ENCODE results near the gene TRPV6. TPM values are rescaled to one million over a fixed set of nuclear protein-coding genes. Genes with fewer than 3 reads are reported as not detected.

TRPV6 gene
- total and polyA plus RNA-seq, 4 donors, result 0.32 to 1.5 (median 0.36) TPM; not detected in 1

DNA sequence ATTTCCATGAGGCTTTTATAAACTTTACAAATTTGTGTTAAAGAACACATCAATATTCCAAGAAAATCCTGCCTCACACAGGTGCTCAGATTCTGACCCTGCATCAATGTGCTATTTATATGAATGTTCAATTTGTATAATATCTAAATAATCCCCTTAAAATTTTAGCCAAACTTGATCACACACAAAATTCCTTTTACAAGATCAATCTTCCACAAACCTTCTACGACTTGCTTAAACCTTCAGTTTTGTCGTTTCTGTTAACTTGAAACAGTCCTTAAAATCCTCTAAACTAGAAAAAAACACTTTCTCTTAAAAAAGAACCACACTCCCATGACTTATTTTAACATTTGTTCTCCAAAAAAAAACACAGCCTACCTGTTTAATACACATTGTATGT, 20.2 kb upstream of the TRPV6 start (continued):
- TF ChIP-seq CTCF (IDR thresholded peaks at IDR 0.05; ENCODE audit: low read depth, low read length, missing input control) (no peak), RAD21 (IDR thresholded peaks at IDR 0.05) (no peak), HNF4G (IDR thresholded peaks at IDR 0.05) (no peak), RXRA (IDR thresholded peaks at IDR 0.05) (no peak), GABPA (IDR thresholded peaks at IDR 0.05 in 1 of 2, conservative IDR thresholded peaks at IDR 0.05 in 1 of 2) (no peak)
- TF ChIP-seq, protein P1, sequence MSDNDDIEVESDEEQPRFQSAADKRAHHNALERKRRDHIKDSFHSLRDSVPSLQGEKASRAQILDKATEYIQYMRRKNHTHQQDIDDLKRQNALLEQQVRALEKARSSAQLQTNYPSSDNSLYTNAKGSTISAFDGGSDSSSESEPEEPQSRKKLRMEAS (IDR thresholded peaks at IDR 0.05), result no peak

GRCh38 chr7:142904128-142904527, 18.6 kb upstream of the TRPV6 start:
- TF ChIP-seq GABPA (IDR thresholded peaks at IDR 0.05 in 1 of 2, conservative IDR thresholded peaks at IDR 0.05 in 1 of 2) (no peak), FOXA1 (IDR thresholded peaks at IDR 0.05) (no peak), HNF4G (IDR thresholded peaks at IDR 0.05) (no peak), EGR1 (IDR thresholded peaks at IDR 0.05; ENCODE audit: low read depth in 2 of 2) (no peak), HNF4A (conservative IDR thresholded peaks at IDR 0.05) (no peak), YY1 (IDR thresholded peaks at IDR 0.05) (no peak), RAD21 (IDR thresholded peaks at IDR 0.05) (no peak), TAF1 (conservative IDR thresholded peaks at IDR 0.05) (no peak), NR2F2 (IDR thresholded peaks at IDR 0.05) (no peak)
- TF ChIP-seq, protein P1 (IDR thresholded peaks at IDR 0.05), result no peak
- TF ChIP-seq, protein P2, sequence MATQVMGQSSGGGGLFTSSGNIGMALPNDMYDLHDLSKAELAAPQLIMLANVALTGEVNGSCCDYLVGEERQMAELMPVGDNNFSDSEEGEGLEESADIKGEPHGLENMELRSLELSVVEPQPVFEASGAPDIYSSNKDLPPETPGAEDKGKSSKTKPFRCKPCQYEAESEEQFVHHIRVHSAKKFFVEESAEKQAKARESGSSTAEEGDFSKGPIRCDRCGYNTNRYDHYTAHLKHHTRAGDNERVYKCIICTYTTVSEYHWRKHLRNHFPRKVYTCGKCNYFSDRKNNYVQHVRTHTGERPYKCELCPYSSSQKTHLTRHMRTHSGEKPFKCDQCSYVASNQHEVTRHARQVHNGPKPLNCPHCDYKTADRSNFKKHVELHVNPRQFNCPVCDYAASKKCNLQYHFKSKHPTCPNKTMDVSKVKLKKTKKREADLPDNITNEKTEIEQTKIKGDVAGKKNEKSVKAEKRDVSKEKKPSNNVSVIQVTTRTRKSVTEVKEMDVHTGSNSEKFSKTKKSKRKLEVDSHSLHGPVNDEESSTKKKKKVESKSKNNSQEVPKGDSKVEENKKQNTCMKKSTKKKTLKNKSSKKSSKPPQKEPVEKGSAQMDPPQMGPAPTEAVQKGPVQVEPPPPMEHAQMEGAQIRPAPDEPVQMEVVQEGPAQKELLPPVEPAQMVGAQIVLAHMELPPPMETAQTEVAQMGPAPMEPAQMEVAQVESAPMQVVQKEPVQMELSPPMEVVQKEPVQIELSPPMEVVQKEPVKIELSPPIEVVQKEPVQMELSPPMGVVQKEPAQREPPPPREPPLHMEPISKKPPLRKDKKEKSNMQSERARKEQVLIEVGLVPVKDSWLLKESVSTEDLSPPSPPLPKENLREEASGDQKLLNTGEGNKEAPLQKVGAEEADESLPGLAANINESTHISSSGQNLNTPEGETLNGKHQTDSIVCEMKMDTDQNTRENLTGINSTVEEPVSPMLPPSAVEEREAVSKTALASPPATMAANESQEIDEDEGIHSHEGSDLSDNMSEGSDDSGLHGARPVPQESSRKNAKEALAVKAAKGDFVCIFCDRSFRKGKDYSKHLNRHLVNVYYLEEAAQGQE (IDR thresholded peaks at IDR 0.05), result no peak
- TF ChIP-seq, protein P3, sequence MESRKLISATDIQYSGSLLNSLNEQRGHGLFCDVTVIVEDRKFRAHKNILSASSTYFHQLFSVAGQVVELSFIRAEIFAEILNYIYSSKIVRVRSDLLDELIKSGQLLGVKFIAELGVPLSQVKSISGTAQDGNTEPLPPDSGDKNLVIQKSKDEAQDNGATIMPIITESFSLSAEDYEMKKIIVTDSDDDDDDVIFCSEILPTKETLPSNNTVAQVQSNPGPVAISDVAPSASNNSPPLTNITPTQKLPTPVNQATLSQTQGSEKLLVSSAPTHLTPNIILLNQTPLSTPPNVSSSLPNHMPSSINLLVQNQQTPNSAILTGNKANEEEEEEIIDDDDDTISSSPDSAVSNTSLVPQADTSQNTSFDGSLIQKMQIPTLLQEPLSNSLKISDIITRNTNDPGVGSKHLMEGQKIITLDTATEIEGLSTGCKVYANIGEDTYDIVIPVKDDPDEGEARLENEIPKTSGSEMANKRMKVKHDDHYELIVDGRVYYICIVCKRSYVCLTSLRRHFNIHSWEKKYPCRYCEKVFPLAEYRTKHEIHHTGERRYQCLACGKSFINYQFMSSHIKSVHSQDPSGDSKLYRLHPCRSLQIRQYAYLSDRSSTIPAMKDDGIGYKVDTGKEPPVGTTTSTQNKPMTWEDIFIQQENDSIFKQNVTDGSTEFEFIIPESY (IDR thresholded peaks at IDR 0.05), result no peak
- Histone ChIP-seq H3K27ac (ENCODE audit: low read depth in 1 of 2, low read length in 2 of 2) (no peak overlapping the region), H3K36me3 (ENCODE audit: control insufficient read depth in 4 of 4, insufficient read depth in 3 of 4, low read depth in 1 of 4, low read length in 3 of 4) (no peaks in the 10 kb centered on the region), H3K27me3 (ENCODE audit: control insufficient read depth in 4 of 4, insufficient read depth in 4 of 4, low read length in 3 of 4) (no peaks in the 10 kb centered on the region), H3K4me1 (ENCODE audit: control insufficient read depth in 4 of 4, insufficient read depth in 4 of 4, low read length in 3 of 4) (no peaks in the 10 kb centered on the region), H3K9ac (ENCODE audit: low read depth in 1 of 2, low read length in 2 of 2) (no peak overlapping the region), H3K4me3 (ENCODE audit: low read depth in 1 of 3, low read length in 3 of 3) (no peak overlapping the region), H3K9me3 (ENCODE audit: control insufficient read depth in 4 of 4, low read length in 3 of 4) (no peaks in the 10 kb centered on the region)
- DNase-seq (ENCODE audit: low spot score), result no peak

Data from liver (tissue), 9 donors.